Immature natural killer cell (primary cell): ENCODE measurements around the gene CCDC51. TPM values are rescaled to one million over a fixed set of nuclear protein-coding genes. Genes with fewer than 3 reads are reported as not detected.

Source experiments
- DNase-seq, 3 donors: peaks; one replicate each; pipeline ENCODE4 v3.0.0; 2022; ENCODE audit warnings: mixed read lengths in 1 of 3
- H3K27ac Mint-ChIP-seq, 6 donors: one replicate each; pipeline ENCODE4 v1.8.0; 2020; ENCODE audit warnings: mixed read lengths in 6 of 6, mild to moderate bottlenecking in 5 of 6, inconsistent platforms in 4 of 6, moderate library complexity in 3 of 6
- H3K27me3 Mint-ChIP-seq, 3 donors: one replicate each; pipeline ENCODE4 v1.8.0; 2020 to 2021; ENCODE audit warnings: low read depth in 3 of 3, mild to moderate bottlenecking in 3 of 3, mixed read lengths in 3 of 3, moderate library complexity in 3 of 3, inconsistent platforms in 1 of 3
- H3K36me3 Mint-ChIP-seq, 3 donors: one replicate each; pipeline ENCODE4 v1.8.0; 2020; ENCODE audit warnings: mixed read lengths in 3 of 3, inconsistent platforms in 2 of 3, mild to moderate bottlenecking in 2 of 3
- H3K4me1 Mint-ChIP-seq, 2 donors: one replicate each; pipeline ENCODE4 v1.8.0; 2020; ENCODE audit warnings: inconsistent platforms in 2 of 2, mild to moderate bottlenecking in 2 of 2, mixed read lengths in 2 of 2, moderate library complexity in 1 of 2
- H3K4me3 Mint-ChIP-seq, 5 donors: one replicate each; pipeline ENCODE4 v1.8.0; 2020; ENCODE audit warnings: mild to moderate bottlenecking in 5 of 5, mixed read lengths in 5 of 5, inconsistent platforms in 3 of 5, moderate library complexity in 3 of 5
- H3K9me3 Mint-ChIP-seq, 6 donors: one replicate each; pipeline ENCODE4 v1.8.0; 2020; ENCODE audit warnings: mild to moderate bottlenecking in 6 of 6, mixed read lengths in 6 of 6, inconsistent platforms in 4 of 6, moderate library complexity in 3 of 6
- polyA plus RNA-seq, 3 donors: library from polyadenylated mRNA; unstranded; fragments of 300-500 nt; fragmentation: Illumina TruSeq; gene quantifications; one replicate each; pipeline ENCODE4 v1.2.3, GENCODE V29; 2021

CCDC51 gene
- polyA plus RNA-seq, 3 donors from 2014 or later: 10.2 to 16.3 (median 10.6) TPM

DNA sequence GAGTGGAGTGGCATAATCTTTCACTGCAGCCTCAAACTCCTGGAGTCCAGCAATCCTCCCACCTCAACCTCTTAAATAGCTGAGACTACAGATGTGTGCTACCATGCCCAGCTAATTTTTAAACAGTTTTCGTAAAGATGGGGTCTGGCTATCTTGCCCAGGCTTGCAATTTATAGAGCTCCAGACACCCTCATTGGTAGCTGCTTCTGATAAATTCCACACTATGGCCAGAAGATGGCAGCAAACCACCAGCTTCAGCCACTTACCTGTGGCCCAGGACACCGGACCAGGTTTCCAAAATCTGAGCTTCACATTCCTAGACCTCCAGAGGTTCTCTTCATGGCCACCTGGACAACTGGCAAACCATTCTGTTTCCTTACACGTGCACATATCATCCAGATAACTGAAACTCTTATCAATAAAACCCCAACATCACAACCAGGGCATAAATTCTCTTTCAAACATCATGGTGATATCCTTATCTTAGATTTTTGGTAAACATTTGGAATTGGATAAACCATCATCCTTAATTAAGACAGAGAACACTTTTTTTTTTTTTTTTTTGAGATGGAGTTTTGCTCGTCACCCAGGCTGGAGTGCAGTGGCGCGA, 39.0 kb downstream of the CCDC51 start:
- peak; percentile 64 to 73 (median 68) for DNase-seq
- Mint-ChIP-seq H3K9me3 (no peaks in the 10 kb centered on the region), H3K4me1 (no peaks in the 10 kb centered on the region), H3K36me3 (no peaks in the 10 kb centered on the region), H3K27ac (peak overlapping the region in 2 of 6 donors; percentile 24 to 71), H3K27me3 (peaks cover 3 to 9% (median 4%) of the 10 kb centered on the region in 3 donors), H3K4me3 (no peak overlapping the region)

DNA sequence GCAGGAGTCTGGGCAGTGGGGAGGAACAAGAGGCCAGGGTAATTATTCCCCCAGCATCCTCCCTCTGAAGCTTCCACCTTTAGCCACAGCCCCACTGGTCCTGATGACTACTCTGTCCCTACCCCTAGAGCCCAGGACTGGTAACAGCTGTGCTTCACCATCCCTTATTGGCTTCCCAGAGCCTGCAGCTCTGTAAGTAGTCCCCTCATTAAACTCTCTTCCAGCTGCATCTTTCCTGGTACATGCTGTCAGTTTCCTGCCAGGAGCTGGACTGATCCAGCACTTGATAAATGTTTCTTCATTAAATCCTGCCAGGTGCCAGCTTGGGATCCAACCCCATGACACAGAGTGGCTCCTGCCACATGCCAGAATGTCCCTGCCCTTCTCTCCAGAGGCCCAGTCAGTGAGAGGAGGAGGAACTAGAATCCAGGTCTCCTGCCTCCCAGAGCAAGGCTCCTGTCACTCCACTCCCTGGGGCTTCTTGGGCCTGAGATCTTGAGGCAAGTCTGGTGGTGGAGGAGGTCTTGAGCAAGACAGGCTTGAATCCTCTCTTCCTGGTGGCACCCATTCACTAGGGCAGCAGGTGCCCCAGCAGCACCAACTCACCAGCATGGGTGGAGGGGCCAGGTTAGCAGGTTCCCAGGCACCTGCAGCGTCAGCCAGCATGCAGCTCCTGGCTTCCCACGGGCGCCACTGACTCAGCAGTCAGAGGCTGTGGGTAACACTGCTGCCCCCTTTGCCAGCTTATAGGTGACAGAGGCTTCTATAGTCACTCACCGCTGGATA, 40.3 kb downstream of the CCDC51 start:
- no peaks in the 10 kb centered on the region for H3K4me1 Mint-ChIP-seq
- no peak overlapping the region for H3K4me3 Mint-ChIP-seq
- H3K27me3 Mint-ChIP-seq: peaks cover 3 to 9% (median 4%) of the 10 kb centered on the region in 3 donors
- H3K9me3 Mint-ChIP-seq: no peaks in the 10 kb centered on the region
- H3K36me3 Mint-ChIP-seq: no peaks in the 10 kb centered on the region
- H3K27ac Mint-ChIP-seq: no peak overlapping the region
- no peak for DNase-seq

DNA sequence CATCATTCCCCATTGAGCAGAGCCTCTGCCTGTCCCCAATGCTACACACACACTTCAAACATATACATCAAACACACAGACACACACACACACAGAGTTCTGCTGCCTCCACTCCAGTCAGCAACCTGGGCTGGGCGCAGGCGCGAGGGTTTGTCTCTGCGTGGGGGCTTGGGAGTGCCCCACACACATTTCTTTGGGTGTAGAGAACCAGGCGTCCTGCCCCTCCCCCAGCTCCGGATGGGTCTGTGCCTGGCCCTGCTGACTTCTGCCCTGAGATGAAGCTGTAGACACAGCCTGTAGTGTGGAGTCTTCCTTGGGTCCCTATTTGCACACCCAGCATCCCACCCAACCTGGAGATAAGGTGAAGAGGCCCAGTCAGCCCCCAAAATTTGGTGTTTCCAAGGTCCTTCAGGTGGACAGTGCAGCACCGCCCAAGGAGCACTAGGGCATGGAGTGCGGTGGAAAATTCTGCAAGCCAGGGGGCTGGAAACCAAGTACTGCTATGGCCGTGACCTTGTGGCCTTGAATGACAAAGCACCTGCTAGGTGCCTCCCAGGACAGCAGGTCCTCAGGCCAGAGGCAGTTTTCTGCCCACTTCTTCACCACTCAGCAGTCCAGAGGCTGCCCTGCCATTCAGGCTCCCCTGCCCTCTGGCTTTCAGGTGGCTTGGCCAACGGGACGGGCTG, 41.1 kb downstream of the CCDC51 start:
- Mint-ChIP-seq H3K27me3 (peaks cover 3 to 9% (median 4%) of the 10 kb centered on the region in 3 donors), H3K9me3 (no peaks in the 10 kb centered on the region), H3K4me3 (no peak overlapping the region), H3K4me1 (no peaks in the 10 kb centered on the region), H3K27ac (no peak overlapping the region), H3K36me3 (no peaks in the 10 kb centered on the region)
- DNase-seq: no peak

DNA sequence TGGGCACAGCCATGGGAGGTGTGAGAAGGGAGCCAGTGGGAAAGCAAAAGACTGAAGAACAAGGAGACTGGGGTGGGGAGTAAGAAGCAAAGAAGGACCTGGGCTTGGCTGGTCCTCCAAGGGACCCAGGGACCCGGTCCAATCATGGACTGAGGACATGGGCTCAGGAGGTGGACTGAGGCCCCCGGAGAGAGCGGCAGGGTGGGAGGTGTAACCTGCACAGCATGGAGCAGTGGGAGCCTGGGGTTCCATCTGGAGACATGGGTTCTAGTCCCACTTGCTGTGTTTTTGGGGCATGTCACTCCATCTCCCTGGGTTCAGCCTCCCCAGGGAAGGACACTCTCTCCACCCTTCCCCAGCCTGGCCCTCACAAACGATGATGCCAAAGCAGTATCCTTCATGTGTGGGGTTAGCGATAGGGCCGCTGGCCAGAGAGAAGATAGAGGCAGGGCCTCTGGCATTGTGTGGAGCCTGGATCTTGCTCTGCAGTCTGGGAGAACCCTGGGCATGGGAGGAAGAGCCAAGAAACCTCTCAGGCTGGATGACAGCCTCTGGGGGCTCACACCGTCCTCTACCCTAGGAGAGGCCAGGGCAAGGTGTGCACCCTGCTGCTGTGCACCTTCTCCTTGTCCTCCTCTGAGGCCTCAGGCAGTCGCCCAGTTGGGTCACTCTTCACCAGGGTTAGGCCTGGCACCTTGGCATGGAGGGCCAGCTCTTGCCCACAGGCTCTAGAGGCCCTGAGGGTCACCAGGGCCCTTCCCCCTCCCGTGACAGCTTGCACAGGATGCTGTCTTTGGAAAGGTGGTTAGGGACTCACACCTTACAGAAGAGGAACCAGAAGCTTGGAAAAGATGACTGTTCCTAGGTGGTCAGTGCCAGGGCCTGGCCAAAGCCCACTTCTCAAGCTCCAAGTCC, 41.9 kb downstream of the CCDC51 start:
- no peaks in the 10 kb centered on the region for H3K36me3 Mint-ChIP-seq
- no peaks in the 10 kb centered on the region for H3K4me1 Mint-ChIP-seq
- peaks cover 2 to 9% (median 4%) of the 10 kb centered on the region in 3 donors for H3K27me3 Mint-ChIP-seq
- DNase-seq: no peak
- no peak overlapping the region for H3K4me3 Mint-ChIP-seq
- no peak overlapping the region for H3K27ac Mint-ChIP-seq
- no peaks in the 10 kb centered on the region for H3K9me3 Mint-ChIP-seq

DNA sequence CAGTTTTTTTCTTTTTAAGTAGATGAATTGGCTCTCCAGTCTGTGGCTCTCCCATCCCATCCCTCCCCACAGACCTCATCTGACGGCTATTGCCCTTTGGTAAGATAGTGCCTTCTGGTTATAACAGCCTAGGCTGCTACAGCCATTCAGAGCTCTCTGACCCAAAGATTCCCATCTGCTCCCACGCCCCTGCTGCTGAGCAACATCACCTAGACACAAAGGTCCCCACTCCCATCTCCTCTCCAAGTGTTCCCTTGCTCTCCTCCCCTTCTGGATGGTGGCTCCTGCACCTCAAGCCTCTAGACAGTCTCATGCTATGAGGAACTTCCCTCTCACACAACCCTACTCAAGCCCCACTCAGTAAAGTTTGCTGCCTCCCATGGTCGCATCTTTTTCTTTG, 44.2 kb downstream of the CCDC51 start:
- Mint-ChIP-seq H3K27me3 (peaks cover 2 to 13% (median 5%) of the 10 kb centered on the region in 3 donors), H3K27ac (no peak overlapping the region), H3K4me1 (no peaks in the 10 kb centered on the region), H3K9me3 (no peaks in the 10 kb centered on the region), H3K36me3 (no peaks in the 10 kb centered on the region), H3K4me3 (no peak overlapping the region)
- DNase-seq: no peak

DNA sequence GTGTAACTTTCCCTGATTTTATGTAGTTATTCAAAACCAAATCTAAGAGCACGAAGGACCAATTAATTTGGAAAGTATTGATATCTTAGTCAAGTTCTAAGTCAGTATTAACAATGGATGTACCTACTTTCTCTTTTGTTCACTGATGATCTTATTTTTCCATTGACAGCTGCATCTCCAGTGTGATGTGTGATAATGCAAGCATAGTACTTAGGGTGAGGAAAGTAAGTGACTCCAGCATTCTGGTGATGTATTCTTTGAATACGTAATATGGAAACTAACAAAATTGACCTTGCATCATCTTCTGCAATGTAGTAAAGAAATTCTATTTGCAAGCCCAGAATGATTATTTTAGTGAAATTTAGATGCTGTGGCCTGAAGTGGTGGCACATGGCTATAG, 45.5 kb downstream of the CCDC51 start:
- H3K36me3 Mint-ChIP-seq: no peaks in the 10 kb centered on the region

GRCh38 chr3:48388966-48389365, 51.0 kb downstream of the CCDC51 start:
- H3K4me3 Mint-ChIP-seq: no peak overlapping the region
- peaks cover 2 to 11% (median 7%) of the 10 kb centered on the region in 3 donors for H3K27me3 Mint-ChIP-seq
- no peak for DNase-seq

More for the DNA sequence above, 45.5 kb downstream of the CCDC51 start:
- Mint-ChIP-seq H3K4me3 (no peak overlapping the region), H3K9me3 (no peaks in the 10 kb centered on the region), H3K4me1 (no peaks in the 10 kb centered on the region), H3K27me3 (peaks cover under 1 to 10% (median 3%) of the 10 kb centered on the region in 3 donors), H3K27ac (no peak overlapping the region)
- no peak for DNase-seq

DNA sequence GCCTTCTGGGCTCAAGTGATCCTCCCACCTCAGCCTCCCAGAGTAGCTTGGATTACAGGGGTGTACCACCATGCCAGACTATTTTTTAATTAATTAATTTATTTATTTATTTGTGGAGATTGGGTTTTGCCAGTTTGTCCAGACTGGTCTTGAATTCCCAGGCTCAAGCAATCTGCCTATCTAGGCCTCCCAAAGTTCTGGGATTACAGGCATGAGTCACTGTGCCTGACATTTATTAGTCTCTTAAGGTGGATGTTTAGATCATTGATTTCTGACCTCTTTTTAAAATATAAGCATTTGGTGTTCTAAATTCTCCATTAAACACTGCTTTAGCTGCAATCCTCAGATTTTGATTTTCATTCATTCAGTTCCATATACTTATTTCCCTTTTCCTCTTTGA, 52.3 kb downstream of the CCDC51 start:
- Mint-ChIP-seq H3K27ac (no peak overlapping the region), H3K4me1 (no peaks in the 10 kb centered on the region), H3K36me3 (no peaks in the 10 kb centered on the region), H3K27me3 (peaks cover 6 to 9% (median 7%) of the 10 kb centered on the region in 3 donors), H3K4me3 (no peak overlapping the region), H3K9me3 (no peaks in the 10 kb centered on the region)
- DNase-seq: no peak

More at GRCh38 chr3:48388966-48389365, 51.0 kb downstream of the CCDC51 start:
- H3K4me1 Mint-ChIP-seq: no peaks in the 10 kb centered on the region
- H3K9me3 Mint-ChIP-seq: no peaks in the 10 kb centered on the region
- no peaks in the 10 kb centered on the region for H3K36me3 Mint-ChIP-seq
- no peak overlapping the region for H3K27ac Mint-ChIP-seq

Other genes with a start within 250 kb of the CCDC51 start
- gene CAMP, start 216.6 kb downstream of the CCDC51 start, polyA plus RNA-seq: not detected
- gene ZNF589, start 199.0 kb downstream of the CCDC51 start, polyA plus RNA-seq: 1 to 10 TPM; 3.1 to 4.8 (median 4.6) TPM
- gene NME6, start 138.8 kb downstream of the CCDC51 start, polyA plus RNA-seq: 10 to 100 TPM; 41.9 to 75.1 (median 64.0) TPM
- gene SPINK8, start 106.5 kb downstream of the CCDC51 start, polyA plus RNA-seq: not detected
- gene FBXW12, start 67.9 kb downstream of the CCDC51 start, polyA plus RNA-seq: not detected
- gene PLXNB1, start 10.0 kb downstream of the CCDC51 start, polyA plus RNA-seq: under 1 TPM in 2 of 3 donors, not detected in 1; 0.11 to 0.19 TPM
- 1,000 to 10,000 TPM in 1 of 3 donors, 100 to 1,000 TPM in 2; 593 to 1,259 (median 677) TPM for gene TMA7, start 138 bp upstream of the CCDC51 start, polyA plus RNA-seq
- gene ATRIP, start 6.6 kb upstream of the CCDC51 start, polyA plus RNA-seq: 10 to 100 TPM in 1 of 3 donors, 1 to 10 TPM in 2; 6.4 to 12.6 (median 6.6) TPM
- gene SHISA5, start 64.1 kb upstream of the CCDC51 start, polyA plus RNA-seq: 100 to 1,000 TPM; 351 to 618 (median 505) TPM
- gene PFKFB4, start 116.7 kb upstream of the CCDC51 start, polyA plus RNA-seq: under 1 TPM in 2 of 3 donors, not detected in 1; 0.17 to 0.78 TPM
- gene UCN2, start 123.7 kb upstream of the CCDC51 start, polyA plus RNA-seq: not detected
- not detected for gene COL7A1, start 155.2 kb upstream of the CCDC51 start, polyA plus RNA-seq
- gene UQCRC1, start 169.5 kb upstream of the CCDC51 start, polyA plus RNA-seq: 100 to 1,000 TPM; 189 to 544 (median 231) TPM
- gene TMEM89, start 181.7 kb upstream of the CCDC51 start, polyA plus RNA-seq: not detected
- 1 to 10 TPM; 2.2 to 7.8 (median 5.1) TPM for gene SLC26A6, start 195.3 kb upstream of the CCDC51 start, polyA plus RNA-seq
- under 1 TPM in 2 of 3 donors, not detected in 1; 0.46 to 0.48 TPM for gene CELSR3, start 222.8 kb upstream of the CCDC51 start, polyA plus RNA-seq
- gene NCKIPSD, start 245.8 kb upstream of the CCDC51 start, polyA plus RNA-seq: 1 to 10 TPM; 4.8 to 8.7 (median 5.6) TPM